ENCODE measurements around the gene AXDND1.
"Not testable (repeated sequence)": the region's sequence is repeated elsewhere in the genome, so short reads cannot be mapped to it uniquely, and the experiment has no call there.

Gene AXDND1

GRCh38 chr1:179490611-179491010, 124.8 kb downstream of the AXDND1 start:
- DNase-seq = no peak

- no peak for DNase-seq
These were observed 127.6 kb downstream of the AXDND1 start for GRCh38 chr1:179493323-179493722.

DNA sequence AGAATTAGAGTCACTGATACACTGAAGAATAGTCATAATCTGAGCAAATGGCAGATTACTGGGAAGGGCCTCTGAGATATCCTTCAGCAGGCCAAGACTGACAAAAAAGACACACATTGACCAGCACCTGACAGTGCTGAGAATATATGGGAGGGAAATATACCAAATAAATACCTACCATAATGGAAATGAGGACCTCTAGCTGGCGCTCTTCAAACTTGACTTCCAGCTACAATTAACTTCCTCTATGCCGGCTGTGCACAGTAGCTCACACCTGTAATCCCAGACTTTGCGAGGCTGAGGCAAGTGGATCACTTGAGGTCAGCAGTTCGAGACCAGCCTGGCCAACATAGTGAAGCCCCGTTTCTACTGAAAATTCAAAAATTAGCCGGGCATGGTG, 140.4 kb downstream of the AXDND1 start:
- DNase-seq = no peak

DNA sequence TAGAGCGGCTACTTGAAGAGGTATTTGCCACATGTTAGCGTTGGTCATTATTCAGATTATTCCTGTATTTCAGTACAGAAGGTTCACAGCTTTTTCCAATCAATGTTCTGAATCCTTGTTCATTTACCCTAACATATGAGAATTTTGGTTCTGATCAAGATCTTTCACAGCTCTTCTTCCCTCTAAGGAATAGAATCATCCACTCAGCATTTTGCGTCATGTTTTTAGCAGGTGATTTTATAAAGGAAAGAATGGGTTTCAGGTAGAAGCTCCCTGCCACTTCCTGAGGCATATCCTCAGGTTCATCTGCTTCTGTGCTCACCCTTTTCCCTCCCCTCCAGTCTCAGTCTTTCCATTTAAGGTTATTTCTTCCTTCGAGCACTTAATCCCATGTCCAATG, 143.6 kb downstream of the AXDND1 start:
- no peak for DNase-seq

- DNase-seq = no peak
These were observed 144.3 kb downstream of the AXDND1 start for GRCh38 chr1:179510038-179510437.

DNA sequence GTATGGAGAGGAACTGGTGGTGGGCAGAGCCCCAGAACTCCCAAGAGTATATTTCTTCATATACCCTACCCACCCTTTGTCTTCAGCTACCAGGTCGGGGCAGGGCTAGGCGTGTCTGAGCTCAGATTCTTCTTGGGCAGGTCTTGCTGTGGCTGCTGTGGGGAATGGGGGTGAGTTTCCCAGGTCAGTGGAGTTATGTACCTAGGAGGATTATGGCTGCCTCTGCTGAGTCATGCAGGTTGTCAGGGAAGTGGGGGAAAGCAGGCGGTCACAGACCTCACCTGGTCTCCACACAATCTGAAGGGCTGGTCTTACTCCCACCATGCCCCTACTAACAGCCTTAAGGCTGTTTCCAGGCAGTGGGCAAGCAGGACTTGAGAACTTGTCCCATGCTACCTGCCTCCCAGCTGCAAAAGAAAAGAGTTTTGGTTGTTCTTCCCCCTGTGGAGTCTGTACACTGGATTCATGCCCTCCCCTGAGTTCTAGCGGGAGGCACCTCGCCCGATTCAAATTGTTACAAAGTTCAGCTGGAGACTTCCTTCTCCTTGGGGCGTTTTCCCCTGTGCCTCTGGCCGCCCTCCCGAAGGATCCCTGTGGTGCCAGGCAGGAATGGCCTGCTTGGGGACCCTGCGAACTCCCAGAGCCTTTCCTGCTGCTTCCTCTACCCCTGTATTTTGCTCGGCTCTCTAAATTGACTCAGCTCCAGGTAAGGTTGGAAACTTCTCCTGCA, 151.4 kb downstream of the AXDND1 start:
- DNase-seq = no peak

DNA sequence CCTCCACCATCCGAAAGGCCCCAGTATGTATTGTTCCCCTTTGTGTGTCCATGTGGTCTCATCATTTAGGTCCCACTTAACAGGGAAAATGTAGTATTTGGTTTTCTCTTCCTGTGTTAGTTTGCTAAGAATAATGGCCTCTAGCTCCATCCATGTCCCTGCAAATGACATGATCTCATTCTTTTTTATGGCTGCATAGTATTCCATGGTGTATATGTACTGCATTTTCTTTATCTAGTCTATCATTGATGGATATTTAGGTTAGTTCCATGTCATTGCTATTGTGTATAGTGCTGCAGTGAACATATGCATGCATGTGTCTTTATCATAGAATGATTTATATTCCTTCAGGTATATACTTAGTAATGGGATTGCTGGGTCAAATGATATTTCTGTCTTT, 152.8 kb downstream of the AXDND1 start:
- DNase-seq = not testable (repeated sequence)

- DNase-seq = no peak
These were observed 163.9 kb downstream of the AXDND1 start for GRCh38 chr1:179529482-179530195.

DNA sequence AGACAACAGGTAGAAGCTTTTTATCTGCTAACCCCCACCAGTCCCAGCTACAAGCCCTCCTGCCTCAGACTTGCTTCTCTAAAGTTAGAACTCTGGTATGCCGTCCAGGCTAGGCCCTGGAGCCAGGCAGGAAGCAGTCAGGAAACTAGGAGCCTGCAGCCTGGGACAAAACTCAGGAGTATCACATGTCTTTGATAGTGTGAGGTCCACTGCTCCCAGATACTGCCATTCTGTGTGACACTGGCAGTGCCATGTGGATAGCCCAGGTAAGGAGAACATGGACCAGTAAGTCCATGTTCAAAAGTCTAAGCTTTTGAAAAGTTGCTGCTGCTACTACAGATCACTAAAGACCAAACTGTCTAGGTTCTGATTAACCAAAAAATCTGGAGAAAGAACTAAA, 164.6 kb downstream of the AXDND1 start:
- no peak for DNase-seq

DNA sequence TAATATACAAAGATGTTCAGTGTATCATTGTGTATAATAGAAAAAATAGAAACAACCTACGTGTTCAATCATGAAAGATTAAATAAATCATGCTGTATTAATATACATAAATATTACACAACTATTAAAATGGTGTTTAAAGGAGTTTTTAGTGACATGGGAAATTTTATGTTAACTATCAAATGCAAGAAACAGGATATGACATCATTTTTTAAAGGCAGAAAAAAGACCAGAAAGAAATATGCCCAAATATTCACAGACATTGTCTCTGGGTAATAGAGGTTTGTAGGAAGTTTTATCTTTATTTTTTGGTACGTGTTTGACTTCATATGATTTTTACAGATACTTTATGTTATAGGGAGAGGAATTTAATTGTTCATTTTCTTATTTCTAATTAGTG, 176.0 kb downstream of the AXDND1 start:
- no peak for DNase-seq

DNA sequence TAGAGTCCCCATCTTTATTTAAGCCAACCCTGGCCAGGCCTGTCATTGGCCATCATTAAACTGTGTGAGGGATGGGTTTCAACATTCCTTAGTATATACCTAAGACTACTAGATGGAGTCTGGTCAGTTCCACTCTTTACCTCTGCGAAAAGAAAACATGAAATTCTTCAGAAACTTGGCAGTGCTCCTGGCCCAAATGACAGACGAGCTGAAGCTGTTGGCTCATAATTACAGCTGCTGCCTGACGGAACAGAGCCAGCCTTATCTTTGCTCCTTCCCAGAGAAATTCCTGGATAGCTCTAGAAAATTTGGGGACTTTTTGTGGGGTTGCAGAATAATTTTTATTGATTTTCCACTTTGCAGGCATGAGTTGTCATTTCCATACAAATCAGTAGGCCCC, 179.6 kb downstream of the AXDND1 start:
- DNase-seq = no peak

DNA sequence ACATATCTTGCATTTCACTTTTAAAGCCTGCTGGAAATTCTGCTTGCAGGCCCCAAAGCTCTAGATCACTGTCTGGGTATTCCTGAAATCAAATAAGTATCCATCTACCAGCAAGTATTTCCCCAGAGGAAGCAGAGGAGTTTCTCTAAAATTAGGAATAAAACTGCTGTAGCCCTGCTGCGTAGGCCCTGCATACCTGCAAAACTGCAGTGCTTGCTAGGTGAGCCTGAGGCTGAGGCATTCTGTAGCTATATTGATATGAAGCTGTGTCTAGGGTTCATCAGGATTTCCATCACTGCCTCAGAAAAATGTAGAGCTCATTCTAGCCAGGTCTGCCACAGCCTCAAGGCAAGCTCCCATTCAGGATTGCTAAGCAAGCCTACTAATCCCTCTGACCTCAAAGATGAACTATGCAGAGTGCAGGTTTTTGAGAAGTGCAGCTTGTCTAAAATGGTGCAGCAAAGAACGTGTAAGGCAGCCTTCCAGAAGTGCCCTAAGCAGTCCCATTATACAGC, 181.3 kb downstream of the AXDND1 start:
- no peak for DNase-seq

DNA sequence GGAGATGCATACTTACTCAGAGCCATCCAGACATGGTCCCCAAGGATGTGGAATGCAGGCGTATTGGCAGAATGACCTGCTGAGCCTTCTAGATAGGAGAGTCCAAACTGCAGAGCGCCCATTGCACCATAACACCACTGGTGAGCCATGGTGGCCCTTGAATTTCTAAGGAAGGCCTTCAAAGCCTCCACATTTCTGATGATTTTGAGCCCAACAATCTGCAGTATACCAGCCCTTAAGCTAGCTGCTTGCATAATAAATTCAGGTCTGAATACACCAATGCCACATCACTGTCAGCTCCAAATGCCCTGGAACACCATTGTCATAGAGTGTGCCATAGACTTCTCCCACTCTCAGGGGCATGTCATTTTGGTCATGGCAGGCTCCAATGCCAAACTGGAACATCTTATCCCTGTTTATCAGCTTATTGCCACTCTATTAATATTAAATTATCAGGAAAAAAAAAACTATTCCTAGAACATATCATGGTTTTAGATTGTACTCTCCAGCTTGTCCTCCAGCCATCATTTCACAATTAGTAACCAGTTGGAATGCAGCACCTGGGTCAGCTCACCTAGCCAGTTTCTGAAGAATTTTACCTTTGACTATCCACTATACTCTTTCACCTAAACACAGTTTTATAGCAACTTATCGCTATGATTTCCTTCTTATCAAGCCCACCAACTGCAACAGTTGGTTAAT, 183.0 kb downstream of the AXDND1 start:
- DNase-seq = no peak

GRCh38 chr1:179549368-179549700, 183.6 kb downstream of the AXDND1 start:
- DNase-seq = no peak

DNA sequence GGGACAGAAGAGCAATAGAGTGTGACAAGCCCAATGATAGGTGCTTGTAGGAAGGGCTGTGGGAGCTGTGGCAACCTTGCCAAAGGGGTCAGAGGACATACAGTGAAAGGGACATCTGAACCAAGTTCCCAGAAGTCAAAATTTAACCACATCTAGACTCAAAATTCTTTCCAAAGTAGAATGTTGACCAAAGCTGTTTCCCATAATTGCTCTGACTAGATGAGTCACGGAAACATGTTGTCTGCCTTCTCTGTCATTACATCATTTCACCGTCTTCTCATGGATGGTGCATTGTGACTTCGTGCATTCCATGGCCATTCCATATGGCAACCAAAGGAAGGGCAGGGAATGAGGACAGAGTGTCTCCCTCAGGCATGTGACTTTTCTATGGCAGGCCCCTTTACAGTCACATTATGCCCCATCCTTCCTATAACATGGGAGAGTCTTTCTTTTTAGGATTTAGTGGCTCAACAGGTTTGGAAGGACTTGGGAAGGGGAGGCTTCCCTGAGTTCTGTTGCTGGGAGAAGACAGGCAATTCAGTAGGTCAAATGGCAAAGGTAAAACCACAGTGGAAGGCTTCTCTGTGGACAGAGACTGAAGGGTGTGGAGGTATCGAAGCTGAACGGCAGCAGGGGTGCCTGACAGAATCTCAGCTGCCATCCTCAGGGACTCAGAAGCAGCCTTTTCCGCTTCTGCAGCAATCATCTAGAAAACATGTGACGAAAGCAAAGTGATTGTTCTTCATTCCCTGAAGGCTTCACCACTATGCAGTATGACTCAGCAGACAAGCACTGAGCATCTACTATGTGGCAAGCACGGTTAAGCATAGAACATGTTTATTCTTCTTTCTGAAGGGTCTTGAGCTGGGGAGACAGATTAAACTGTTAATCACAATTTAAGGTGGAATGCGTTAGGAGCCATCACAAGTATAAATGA, 185.2 kb downstream of the AXDND1 start:
- DNase-seq = no peak

DNA sequence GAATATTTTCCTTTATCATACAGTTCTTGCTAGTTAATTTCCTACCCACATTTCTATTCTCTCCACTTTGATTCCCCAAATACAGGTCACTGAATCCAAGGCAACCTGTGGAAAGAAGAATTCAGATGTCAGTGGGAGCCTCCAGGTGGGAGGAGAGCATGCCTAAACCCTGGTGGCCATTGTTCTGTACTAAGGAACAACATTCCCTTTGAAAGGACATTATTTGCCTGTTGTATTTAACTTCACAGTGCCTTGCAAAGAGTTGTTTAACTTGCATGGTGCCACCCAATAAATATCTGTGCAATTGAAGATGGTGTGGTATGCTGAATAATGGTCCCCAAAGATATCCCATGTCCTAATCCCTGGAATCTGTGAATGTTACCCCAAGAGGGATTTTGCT, 188.7 kb downstream of the AXDND1 start:
- DNase-seq = no peak

DNA sequence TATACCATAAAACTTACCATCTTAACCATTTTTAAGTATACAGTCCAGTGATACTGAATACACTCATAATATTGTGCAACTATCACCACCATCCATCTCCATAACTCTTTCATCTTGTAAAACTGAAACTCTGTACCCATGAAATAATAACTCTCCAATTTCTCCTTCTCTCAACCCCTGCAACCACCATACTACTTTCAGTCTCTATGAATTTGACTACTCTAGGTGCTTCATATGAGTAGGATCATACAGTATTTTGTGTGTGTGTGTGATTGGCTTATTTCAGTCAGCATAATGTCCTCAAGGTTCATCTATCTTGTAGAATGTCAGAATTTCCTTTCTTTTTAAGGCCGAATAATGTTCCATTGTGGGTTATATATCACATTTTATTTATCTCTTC, 192.3 kb downstream of the AXDND1 start:
- DNase-seq = no peak

DNA sequence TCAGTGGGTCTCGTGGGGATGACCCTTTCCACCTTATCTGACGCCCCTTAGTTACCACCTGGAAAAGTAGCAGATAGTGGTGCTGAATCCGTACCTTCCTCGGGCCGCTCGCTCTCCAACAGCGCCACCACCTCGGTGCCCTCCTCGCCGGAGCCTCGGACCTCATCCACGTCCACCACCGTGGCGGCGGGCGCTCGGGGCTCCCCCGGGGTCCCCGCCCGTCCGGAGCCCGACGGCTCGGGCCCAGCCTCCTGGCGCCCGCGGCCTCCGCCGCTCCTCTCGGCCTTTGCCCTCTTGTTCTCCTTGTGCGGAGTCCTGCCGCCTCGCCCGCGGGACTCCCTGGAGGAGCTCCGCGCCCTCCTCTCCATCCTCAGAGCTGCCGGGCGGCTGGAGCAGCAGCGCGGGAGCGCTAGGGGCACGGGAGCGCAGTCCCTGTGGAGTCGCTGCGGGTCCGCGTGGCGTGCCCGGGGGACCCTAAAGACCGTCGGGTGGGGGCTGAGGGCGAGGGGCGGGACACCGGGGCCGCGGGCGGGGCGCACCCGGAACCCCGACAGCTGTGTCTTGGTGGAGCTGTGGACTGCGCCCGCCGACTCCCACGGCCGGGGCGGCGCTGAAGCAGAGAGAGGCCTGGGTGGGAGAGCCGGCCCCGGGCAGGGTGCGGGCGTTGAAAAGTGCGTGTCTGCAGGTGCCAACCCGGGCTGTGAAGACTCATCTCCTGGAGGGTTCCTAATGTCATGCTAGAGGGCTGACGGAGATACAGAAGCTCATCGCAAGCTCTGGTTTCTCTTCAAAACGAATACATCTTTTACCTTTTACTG, 209.9 kb downstream of the AXDND1 start, which contains the start of gene NPHS2:
NPHS2 (minus strand) TSS at position 452 of the 818 bp plus-strand sequence; CDS start at position 368, 84 bp downstream.
- no peak for DNase-seq

DNA sequence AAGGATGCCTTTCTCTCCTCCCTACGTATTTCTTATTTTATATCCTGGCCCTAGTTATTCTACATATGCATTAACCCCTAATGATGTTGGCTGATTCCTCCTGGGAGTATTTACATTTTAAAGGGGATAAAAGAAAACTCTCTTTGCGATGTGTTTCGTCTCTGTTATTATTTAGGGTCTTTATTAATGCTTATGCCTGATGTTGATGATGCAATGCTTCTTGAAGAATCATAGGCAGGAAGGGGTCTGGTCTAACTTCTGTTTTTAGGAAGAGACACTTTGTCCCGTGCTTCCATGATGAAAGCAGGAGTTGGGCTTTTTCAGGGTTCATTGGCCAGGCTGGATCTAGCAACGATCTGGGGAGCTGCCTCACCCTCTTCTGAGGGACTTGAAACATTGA, 210.7 kb downstream of the AXDND1 start:
- DNase-seq = no peak

DNA sequence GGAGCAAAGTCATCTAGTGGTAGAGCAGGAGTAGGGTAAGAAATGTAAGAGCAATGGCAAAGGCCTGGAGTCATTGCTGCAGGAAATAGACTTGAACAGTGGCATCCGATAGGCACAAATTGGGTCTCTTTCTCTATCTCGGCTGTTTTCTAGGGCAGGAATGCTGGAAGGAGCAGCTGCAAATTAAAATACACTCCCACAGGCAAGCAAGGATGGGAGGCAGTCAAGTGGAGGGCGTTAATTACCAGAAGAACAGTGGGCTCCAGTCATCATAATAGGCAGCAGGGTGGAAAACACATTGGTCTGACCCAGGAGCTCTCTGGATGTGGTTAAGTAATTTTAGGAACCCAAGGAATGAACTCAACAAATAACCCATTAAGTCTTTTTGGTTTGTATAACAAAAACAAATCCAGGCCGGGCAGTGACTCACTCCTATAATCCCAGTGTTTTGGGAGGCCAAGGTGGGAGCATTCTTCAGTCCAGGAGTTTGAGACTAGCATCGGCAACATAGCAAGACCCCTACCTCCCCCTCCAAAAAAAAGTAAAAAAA, 218.1 kb downstream of the AXDND1 start:
- DNase-seq = no peak

- no peak for DNase-seq
These were observed 220.5 kb downstream of the AXDND1 start for GRCh38 chr1:179586107-179586823.
